ENCODE results near the gene ASS1. TPM values are rescaled to one million over a fixed set of nuclear protein-coding genes. Genes with fewer than 3 reads are reported as not detected.
"Not testable (repeated sequence)": the region's sequence is repeated elsewhere in the genome, so short reads cannot be mapped to it uniquely, and the experiment has no call there.

The ASS1 gene
- polyA plus RNA-seq, 6 donors from 2014 or later = not detected

- no peak for ATAC-seq (ENCODE audit: low read depth in 2 of 2)
- Mint-ChIP-seq H3K4me1 (peaks cover 5 to 8% (median 7%) of the 10 kb centered on the region in 3 donors), H3K9me3 (peaks cover 0 to 10% (median 5%) of the 10 kb centered on the region in 7 donors), H3K4me3 (peak overlapping the region in 3 of 8 donors; percentile 9 to 49 (median 27)), H3K27ac (no peak overlapping the region), H3K27me3 (peaks cover 29 to 72% (median 70%) of the 10 kb centered on the region in 3 donors), H3K36me3 (peaks cover 0 to 14% of the 10 kb centered on the region in 2 donors)
- no peak for DNase-seq
Measured at GRCh38 chr9:130432796-130433167, 12.0 kb upstream of the ASS1 start.

GRCh38 chr9:130433168-130433946, 11.4 kb upstream of the ASS1 start:
- peak; percentile 52 to 55 for ATAC-seq (ENCODE audit: low read depth in 2 of 2)
- H3K4me3 Mint-ChIP-seq = peak overlapping the region in 3 of 8 donors; percentile 4 to 49 (median 27)
- no peak for DNase-seq
- H3K27me3 Mint-ChIP-seq = peaks cover 29 to 78% (median 70%) of the 10 kb centered on the region in 3 donors
- H3K9me3 Mint-ChIP-seq = peaks cover 0 to 10% (median 5%) of the 10 kb centered on the region in 7 donors
- peaks cover 0 to 14% of the 10 kb centered on the region in 2 donors for H3K36me3 Mint-ChIP-seq
- H3K27ac Mint-ChIP-seq = no peak overlapping the region
- H3K4me1 Mint-ChIP-seq = peaks cover 5 to 8% (median 7%) of the 10 kb centered on the region in 3 donors

GRCh38 chr9:130433947-130434262, 10.9 kb upstream of the ASS1 start:
- H3K27ac Mint-ChIP-seq = no peak overlapping the region
- ATAC-seq (ENCODE audit: low read depth in 2 of 2) (no peak), DNase-seq (no peak)
- peaks cover 0 to 12% (median 5%) of the 10 kb centered on the region in 7 donors for H3K9me3 Mint-ChIP-seq
- peaks cover 29 to 83% (median 72%) of the 10 kb centered on the region in 3 donors for H3K27me3 Mint-ChIP-seq
- peaks cover 5 to 8% (median 7%) of the 10 kb centered on the region in 3 donors for H3K4me1 Mint-ChIP-seq
- H3K4me3 Mint-ChIP-seq = no peak overlapping the region
- H3K36me3 Mint-ChIP-seq = peaks cover 0 to 14% of the 10 kb centered on the region in 2 donors

- H3K4me3 Mint-ChIP-seq = peak overlapping the region in 1 of 8 donors; percentile 0
- not testable (repeated sequence) for H3K27ac Mint-ChIP-seq; ATAC-seq (ENCODE audit: low read depth in 2 of 2); H3K4me1 Mint-ChIP-seq; DNase-seq
- H3K9me3 Mint-ChIP-seq = peaks cover 3 to 13% (median 6%) of the 10 kb centered on the region in 7 donors
- H3K27me3 Mint-ChIP-seq = peaks cover 32 to 90% (median 72%) of the 10 kb centered on the region in 3 donors
- peaks cover 0 to 13% of the 10 kb centered on the region in 2 donors for H3K36me3 Mint-ChIP-seq
Measured at GRCh38 chr9:130434656-130435055, 10.1 kb upstream of the ASS1 start.

GRCh38 chr9:130437011-130437789, 7.6 kb upstream of the ASS1 start:
- Mint-ChIP-seq H3K4me3 (peak overlapping the region in 1 of 8 donors; percentile 30), H3K27me3 (peaks cover 33 to 77% (median 64%) of the 10 kb centered on the region in 3 donors), H3K27ac (no peak overlapping the region), H3K9me3 (peaks cover 4 to 28% (median 20%) of the 10 kb centered on the region in 7 donors), H3K36me3 (peaks cover 0 to 6% of the 10 kb centered on the region in 2 donors), H3K4me1 (peaks cover 4 to 7% (median 7%) of the 10 kb centered on the region in 3 donors)
- DNase-seq (no peak), ATAC-seq (ENCODE audit: low read depth in 2 of 2) (no peak)

- ATAC-seq (ENCODE audit: low read depth in 2 of 2) (no peak), DNase-seq (no peak)
- H3K27me3 Mint-ChIP-seq = peaks cover 37 to 71% (median 61%) of the 10 kb centered on the region in 3 donors
Measured at GRCh38 chr9:130438382-130438981, 6.3 kb upstream of the ASS1 start.

GRCh38 chr9:130441031-130441430, 3.7 kb upstream of the ASS1 start:
- no peak overlapping the region for H3K4me3 Mint-ChIP-seq
- no peak for DNase-seq
- H3K36me3 Mint-ChIP-seq = peaks cover 0 to 10% of the 10 kb centered on the region in 2 donors
- peaks cover 31 to 56% (median 56%) of the 10 kb centered on the region in 3 donors for H3K27me3 Mint-ChIP-seq
- no peak overlapping the region for H3K27ac Mint-ChIP-seq
- no peak for ATAC-seq (ENCODE audit: low read depth in 2 of 2)
- peaks cover 0 to 2% (median 0%) of the 10 kb centered on the region in 3 donors for H3K4me1 Mint-ChIP-seq
- H3K9me3 Mint-ChIP-seq = peaks cover 5 to 30% (median 22%) of the 10 kb centered on the region in 7 donors

More at GRCh38 chr9:130438382-130438981, 6.3 kb upstream of the ASS1 start:
- Mint-ChIP-seq H3K27ac (no peak overlapping the region), H3K4me3 (peak overlapping the region in 1 of 8 donors; percentile 54), H3K4me1 (peaks cover 0 to 3% (median 0%) of the 10 kb centered on the region in 3 donors), H3K9me3 (peaks cover 5 to 30% (median 22%) of the 10 kb centered on the region in 7 donors), H3K36me3 (peaks cover 0 to 10% of the 10 kb centered on the region in 2 donors)

GRCh38 chr9:130442746-130443455, 1.9 kb upstream of the ASS1 start:
- DNase-seq (no peak), ATAC-seq (ENCODE audit: low read depth in 2 of 2) (no peak)
- H3K4me1 Mint-ChIP-seq = peaks cover 0 to 2% (median 0%) of the 10 kb centered on the region in 3 donors
- peaks cover 5 to 30% (median 22%) of the 10 kb centered on the region in 7 donors for H3K9me3 Mint-ChIP-seq
- H3K27me3 Mint-ChIP-seq = peaks cover 27 to 58% (median 55%) of the 10 kb centered on the region in 3 donors
- no peak overlapping the region for H3K27ac Mint-ChIP-seq
- peak overlapping the region in 2 of 8 donors; percentile 26 to 49 for H3K4me3 Mint-ChIP-seq
- peaks cover 0 to 10% of the 10 kb centered on the region in 2 donors for H3K36me3 Mint-ChIP-seq

GRCh38 chr9:130443456-130443801, 1.3 kb upstream of the ASS1 start:
- ATAC-seq (ENCODE audit: low read depth in 2 of 2) (no peak), DNase-seq (no peak)
- Mint-ChIP-seq H3K9me3 (peaks cover 5 to 30% (median 22%) of the 10 kb centered on the region in 7 donors), H3K4me1 (peaks cover 0 to 2% (median 0%) of the 10 kb centered on the region in 3 donors), H3K4me3 (peak overlapping the region in 7 of 8 donors; percentile 29 to 79 (median 51)), H3K27me3 (peaks cover 31 to 63% (median 55%) of the 10 kb centered on the region in 3 donors), H3K27ac (no peak overlapping the region), H3K36me3 (peaks cover 0 to 10% of the 10 kb centered on the region in 2 donors)

GRCh38 chr9:130443840-130444492, 795 bp upstream of the ASS1 start:
- no peak for DNase-seq
- Mint-ChIP-seq H3K27me3 (peaks cover 31 to 58% (median 55%) of the 10 kb centered on the region in 3 donors), H3K4me3 (peak overlapping the region in 7 of 8 donors; percentile 29 to 79 (median 51)), H3K36me3 (peaks cover 0 to 10% of the 10 kb centered on the region in 2 donors), H3K4me1 (peaks cover 0 to 2% (median 0%) of the 10 kb centered on the region in 3 donors), H3K27ac (no peak overlapping the region), H3K9me3 (peaks cover 5 to 30% (median 21%) of the 10 kb centered on the region in 7 donors)
- no peak for ATAC-seq (ENCODE audit: low read depth in 2 of 2)

GRCh38 chr9:130445268-130445983, 665 bp downstream of the ASS1 start:
- H3K9me3 Mint-ChIP-seq = peaks cover 5 to 19% (median 14%) of the 10 kb centered on the region in 7 donors
- H3K4me3 Mint-ChIP-seq = peak overlapping the region in 6 of 8 donors; percentile 21 to 80 (median 73)
- peaks cover 27 to 52% (median 51%) of the 10 kb centered on the region in 3 donors for H3K27me3 Mint-ChIP-seq
- peaks cover 0 to 10% of the 10 kb centered on the region in 2 donors for H3K36me3 Mint-ChIP-seq
- no peak for ATAC-seq (ENCODE audit: low read depth in 2 of 2)
- no peak overlapping the region for H3K27ac Mint-ChIP-seq
- peaks cover 0 to 2% (median 0%) of the 10 kb centered on the region in 3 donors for H3K4me1 Mint-ChIP-seq
- no peak for DNase-seq

All from naive B cell (primary cell).